OCI-LY7 (cell line): Measurements from ENCODE around the gene CCDC60. TPM values are rescaled to one million over a fixed set of nuclear protein-coding genes. Genes with fewer than 3 reads are reported as not detected.

Experiments
- BruUV-seq: library from RNA; stranded (reverse); fragments of 400-500 nt; replicated peaks from 2 replicates; lab custom pipeline; 2021; lab: Mats Ljungman, UMichigan
- CTCF ChIA-PET: fragments of 300-600 bp; sonication (Branson Sonifier 250); formaldehyde crosslinking; loops from one replicate; lab custom pipeline; 2022; ENCODE audit warnings: antibody characterized with exemption; ENCODE audit not compliant: unreplicated experiment; lab: Charles Lee
- POLR2A ChIA-PET: fragments of 300-600 bp; sonication (Branson Sonifier 250); formaldehyde crosslinking; loops from one replicate; lab custom pipeline; 2022; ENCODE audit warnings: antibody characterized with exemption; lab: Charles Lee
- DNase-seq: peaks from one replicate; pipeline ENCODE4 v3.0.0-alpha.2; 2015; ENCODE audit warnings: low spot score
- H2AFZ ChIP-seq: fragments of 200-600 bp; sonication (generic), shearing (Covaris generic); 2 replicates; pipeline ENCODE4 v1.6.1; 2014; ENCODE audit warnings: mild to moderate bottlenecking, antibody characterized with exemption, low read length, moderate library complexity
- H3K27ac ChIP-seq: fragments of 200-600 bp; sonication (generic); 2 replicates; pipeline ENCODE4 v1.5.1; 2014; ENCODE audit warnings: mixed run types, low read depth, mild to moderate bottlenecking, moderate library complexity, low read length, inconsistent platforms; ENCODE audit not compliant: poor library complexity, severe bottlenecking
- H3K36me3 ChIP-seq: fragments of 200-600 bp; sonication (generic); 2 replicates; pipeline ENCODE4 v1.6.1; 2014; ENCODE audit warnings: mild to moderate bottlenecking, antibody characterized with exemption, low read length, moderate library complexity, mixed read lengths; ENCODE audit not compliant: insufficient read depth
- H3K4me1 ChIP-seq: fragments of 200-600 bp; sonication (generic); 2 replicates; pipeline ENCODE4 v1.5.1; 2014; ENCODE audit warnings: mild to moderate bottlenecking, low read length; ENCODE audit not compliant: insufficient read depth, poor library complexity, severe bottlenecking
- H3K4me2 ChIP-seq: fragments of 200-600 bp; sonication (generic); 2 replicates; pipeline ENCODE4 v1.6.1; 2014; ENCODE audit warnings: mild to moderate bottlenecking, low read length
- H3K4me3 ChIP-seq: fragments of 200-600 bp; sonication (generic); 2 replicates; pipeline ENCODE4 v1.5.1; 2014; ENCODE audit warnings: mild to moderate bottlenecking, low read depth, low read length; ENCODE audit not compliant: poor library complexity, severe bottlenecking
- H3K79me2 ChIP-seq: fragments of 200-600 bp; sonication (generic); 2 replicates; pipeline ENCODE4 v1.6.1; 2016; ENCODE audit warnings: low read depth, mild to moderate bottlenecking, low read length, moderate library complexity, mixed read lengths; ENCODE audit not compliant: insufficient read depth
- H3K9me2 ChIP-seq: fragments of 200-600 bp; sonication (generic); 2 replicates; pipeline ENCODE4 v1.6.1; 2016; ENCODE audit warnings: mild to moderate bottlenecking, low read length, mixed read lengths; ENCODE audit not compliant: insufficient read depth
- H3K9me3 ChIP-seq: fragments of 200-600 bp; sonication (generic); 2 replicates; pipeline ENCODE4 v1.6.1; 2014; ENCODE audit warnings: mild to moderate bottlenecking, mixed run types, low read length, mixed read lengths
- H4K20me1 ChIP-seq: fragments of 200-600 bp; sonication (generic); 2 replicates; pipeline ENCODE4 v1.6.1; 2014; ENCODE audit warnings: mild to moderate bottlenecking, antibody characterized with exemption, low read length, moderate library complexity, mixed read lengths; ENCODE audit not compliant: insufficient read depth
- CTCF ChIP-seq: fragments of 200-600 bp; sonication (generic); conservative IDR thresholded peaks from 2 replicates; pipeline ENCODE4 v1.5.1; 2014; ENCODE audit warnings: mild to moderate bottlenecking, antibody characterized with exemption, low read length, moderate library complexity, mixed read lengths
- EZH2phosphoT487 ChIP-seq: fragments of 200-600 bp; sonication (generic); IDR thresholded peaks from 2 replicates; pipeline ENCODE4 v1.6.1; 2018; ENCODE audit warnings: low read depth, borderline replicate concordance, mild to moderate bottlenecking, mixed run types, antibody characterized with exemption, low read length, moderate library complexity, mixed read lengths
- intact Hi-C: fragments of 100-400 bp; cut with micrococcal nuclease; formaldehyde crosslinking; loops from one replicate; pipeline ENCODE4 v1.10.0; 2022; ENCODE audit not compliant: unreplicated experiment
- total RNA-seq, 2 experiments: library from RNA; depleted of rRNA in 1 of 2; stranded (reverse); fragments of >200 nt in 1 of 2; shearing (Covaris generic) in 1 of 2; gene quantifications; 2 replicates each; pipeline ENCODE4 v1.2.3, GENCODE V29; 2014 to 2022

The CCDC60 gene
- total RNA-seq, 2 experiments from 2014 or later = not detected

- intact Hi-C loops = no loop called here
- no TSS peak for BruUV-seq
- no peak for TF ChIP-seq CTCF
- TF ChIP-seq EZH2phosphoT487 = no peak
- Histone ChIP-seq H4K20me1 (no peaks in the 10 kb centered on the region; the same call in 1 of the 2 replicates), H3K9me2 (no peaks in the 10 kb centered on the region), H3K36me3 (no peaks in the 10 kb centered on the region), H3K4me2 (no peak overlapping the region), H3K4me3 (no peak overlapping the region), H3K27ac (no peak overlapping the region), H3K4me1 (no peaks in the 10 kb centered on the region), H3K79me2 (no peaks in the 10 kb centered on the region), H2AFZ (no peak overlapping the region), H3K9me3 (no peaks in the 10 kb centered on the region)
- ChIA-PET CTCF (no interaction called here), POLR2A (interaction anchor here (0.5 kb wide), 1 partner anchor 305 kb away, joined by 3 read pairs; no protein-coding TSS in a partner anchor)
- DNase-seq = no peak
Measured at GRCh38 chr12:119311878-119312277, 22.7 kb upstream of the CCDC60 start.

GRCh38 chr12:119312904-119313303, 21.6 kb upstream of the CCDC60 start:
- no peaks in the 10 kb centered on the region for H3K4me1 ChIP-seq
- H3K9me2 ChIP-seq = no peaks in the 10 kb centered on the region
- no peak overlapping the region for H3K4me3 ChIP-seq
- no peak overlapping the region for H3K4me2 ChIP-seq
- DNase-seq = no peak
- intact Hi-C loops = no loop called here
- POLR2A ChIA-PET = no interaction called here
- no peaks in the 10 kb centered on the region for H3K9me3 ChIP-seq
- TF ChIP-seq CTCF (no peak), EZH2phosphoT487 (no peak)
- H3K79me2 ChIP-seq = no peaks in the 10 kb centered on the region
- no TSS peak for BruUV-seq
- H3K36me3 ChIP-seq = no peaks in the 10 kb centered on the region
- H3K27ac ChIP-seq = no peak overlapping the region
- H2AFZ ChIP-seq = no peak overlapping the region
- H4K20me1 ChIP-seq = no peaks in the 10 kb centered on the region; the same call in 1 of the 2 replicates
- CTCF ChIA-PET = no interaction called here

GRCh38 chr12:119314290-119314689, 20.2 kb upstream of the CCDC60 start:
- Histone ChIP-seq H3K4me1 (no peaks in the 10 kb centered on the region), H3K36me3 (no peaks in the 10 kb centered on the region), H4K20me1 (no peaks in the 10 kb centered on the region; the same call in 1 of the 2 replicates), H3K27ac (no peak overlapping the region), H2AFZ (no peak overlapping the region), H3K4me3 (no peak overlapping the region), H3K9me2 (no peaks in the 10 kb centered on the region), H3K9me3 (no peaks in the 10 kb centered on the region), H3K4me2 (no peak overlapping the region), H3K79me2 (no peaks in the 10 kb centered on the region)
- intact Hi-C loops = no loop called here
- BruUV-seq = no TSS peak
- ChIA-PET CTCF (no interaction called here), POLR2A (interaction anchor here (0.9 kb wide), 1 partner anchor 9 kb away, joined by 5 read pairs; no protein-coding TSS in a partner anchor)
- DNase-seq = no peak
- TF ChIP-seq EZH2phosphoT487 = no peak
- TF ChIP-seq CTCF = no peak
